ENCODE data around the gene MAGIX. TPM values are rescaled to one million over a fixed set of nuclear protein-coding genes. Genes with fewer than 3 reads are reported as not detected.
A peak's percentile ranks its signal among the peaks of the same experiment; 100 is the strongest.

MAGIX gene
- total RNA-seq, 6 donors from 2014 or later, result 7.3 to 16.3 (median 12.9) TPM

DNA sequence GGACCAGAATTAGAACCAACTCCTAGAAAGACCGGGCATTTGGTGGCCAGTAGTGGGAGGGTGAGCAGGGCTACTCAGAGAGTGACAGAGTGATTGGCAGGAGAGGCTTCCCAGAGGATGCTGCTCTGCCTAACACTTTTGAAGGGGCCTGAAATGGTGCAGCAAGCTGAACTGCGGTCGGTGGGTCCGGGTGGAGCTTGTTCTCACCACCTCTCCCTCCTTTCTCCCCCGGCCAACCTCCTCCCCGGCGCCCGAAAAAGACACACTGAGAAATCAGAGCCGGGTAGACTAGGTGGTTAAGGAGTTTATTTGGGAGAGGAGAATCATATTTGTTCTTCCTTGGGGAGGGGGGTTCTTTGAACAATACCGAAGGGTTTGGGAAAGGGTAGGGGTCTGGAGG, 25.0 kb downstream of the MAGIX start:
- peaks cover 0 to 11% (median 0%) of the 10 kb centered on the region in 4 donors for H3K36me3 ChIP-seq
- peak overlapping the region in 3 of 4 donors; percentile 79 to 85 (median 84) for H3K27ac ChIP-seq

DNA sequence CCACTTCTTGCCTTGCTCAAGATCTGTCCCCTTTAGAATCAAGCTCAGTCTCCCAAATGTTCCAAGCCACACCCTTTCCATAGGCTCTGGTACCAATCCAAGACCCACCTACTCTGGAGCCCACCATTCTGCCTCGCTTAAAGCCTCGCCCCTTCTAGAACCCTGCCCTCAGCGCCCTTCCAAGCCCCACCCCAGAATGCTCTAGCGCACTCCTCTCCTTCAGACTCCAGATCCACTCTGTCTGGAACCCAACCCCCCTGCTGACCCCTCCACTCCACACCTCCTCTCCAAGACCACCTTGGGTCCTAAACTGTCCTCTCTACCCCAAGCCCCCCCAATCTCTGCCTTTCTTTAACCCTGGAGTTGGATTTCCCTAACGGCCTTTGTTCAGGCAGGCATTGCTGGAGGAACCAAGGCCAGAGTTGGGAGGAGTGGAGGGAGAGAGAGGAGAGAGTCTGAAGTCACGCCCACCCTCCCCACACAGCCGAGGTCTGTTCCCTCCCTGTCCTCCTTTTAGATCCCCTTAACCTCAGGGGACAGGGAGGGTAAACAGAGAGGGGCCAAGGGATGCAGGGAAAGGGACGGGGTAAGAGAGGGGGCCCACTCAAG, 26.0 kb downstream of the MAGIX start:
- H3K4me1 ChIP-seq, result peaks cover 9 to 18% (median 14%) of the 10 kb centered on the region in 4 donors
- TF ChIP-seq, protein P1, sequence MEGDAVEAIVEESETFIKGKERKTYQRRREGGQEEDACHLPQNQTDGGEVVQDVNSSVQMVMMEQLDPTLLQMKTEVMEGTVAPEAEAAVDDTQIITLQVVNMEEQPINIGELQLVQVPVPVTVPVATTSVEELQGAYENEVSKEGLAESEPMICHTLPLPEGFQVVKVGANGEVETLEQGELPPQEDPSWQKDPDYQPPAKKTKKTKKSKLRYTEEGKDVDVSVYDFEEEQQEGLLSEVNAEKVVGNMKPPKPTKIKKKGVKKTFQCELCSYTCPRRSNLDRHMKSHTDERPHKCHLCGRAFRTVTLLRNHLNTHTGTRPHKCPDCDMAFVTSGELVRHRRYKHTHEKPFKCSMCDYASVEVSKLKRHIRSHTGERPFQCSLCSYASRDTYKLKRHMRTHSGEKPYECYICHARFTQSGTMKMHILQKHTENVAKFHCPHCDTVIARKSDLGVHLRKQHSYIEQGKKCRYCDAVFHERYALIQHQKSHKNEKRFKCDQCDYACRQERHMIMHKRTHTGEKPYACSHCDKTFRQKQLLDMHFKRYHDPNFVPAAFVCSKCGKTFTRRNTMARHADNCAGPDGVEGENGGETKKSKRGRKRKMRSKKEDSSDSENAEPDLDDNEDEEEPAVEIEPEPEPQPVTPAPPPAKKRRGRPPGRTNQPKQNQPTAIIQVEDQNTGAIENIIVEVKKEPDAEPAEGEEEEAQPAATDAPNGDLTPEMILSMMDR (IDR thresholded peaks at IDR 0.05), result no peak
- no peak for TF ChIP-seq POLR2A (IDR thresholded peaks at IDR 0.05)
- no peak for TF ChIP-seq EP300 (IDR thresholded peaks at IDR 0.05)
- TF ChIP-seq POLR2AphosphoS5 (IDR thresholded peaks at IDR 0.05), result no peak
- H3K36me3 ChIP-seq, result peaks cover 0 to 3% (median 0%) of the 10 kb centered on the region in 4 donors
- H3K9me3 ChIP-seq, result no peaks in the 10 kb centered on the region
- no peak for ATAC-seq (ENCODE audit: low FRiP score in 2 of 2)
- no peaks in the 10 kb centered on the region for H3K27me3 ChIP-seq
- DNase-seq, result no peak
- H3K4me3 ChIP-seq, result no peak overlapping the region
- peak overlapping the region in 1 of 4 donors; percentile 84 for H3K27ac ChIP-seq
- 62 to 75% methylated on average over 8 of the region's 8 CpGs for WGBS, 2 donors

More for the DNA sequence above, 25.0 kb downstream of the MAGIX start:
- TF ChIP-seq POLR2A (IDR thresholded peaks at IDR 0.05) (no peak), POLR2AphosphoS5 (IDR thresholded peaks at IDR 0.05) (no peak), EP300 (IDR thresholded peaks at IDR 0.05) (no peak)
- TF ChIP-seq, protein P1 (IDR thresholded peaks at IDR 0.05), result no peak
- WGBS, 2 donors, result 82 to 88% methylated on average over 4 to 9 of the region's 10 CpGs
- no peak for DNase-seq
- peaks cover 9 to 18% (median 14%) of the 10 kb centered on the region in 4 donors for H3K4me1 ChIP-seq
- no peak overlapping the region for H3K4me3 ChIP-seq
- H3K27me3 ChIP-seq, result no peaks in the 10 kb centered on the region
- H3K9me3 ChIP-seq, result no peaks in the 10 kb centered on the region
- ATAC-seq (ENCODE audit: low FRiP score in 2 of 2), result no peak

DNA sequence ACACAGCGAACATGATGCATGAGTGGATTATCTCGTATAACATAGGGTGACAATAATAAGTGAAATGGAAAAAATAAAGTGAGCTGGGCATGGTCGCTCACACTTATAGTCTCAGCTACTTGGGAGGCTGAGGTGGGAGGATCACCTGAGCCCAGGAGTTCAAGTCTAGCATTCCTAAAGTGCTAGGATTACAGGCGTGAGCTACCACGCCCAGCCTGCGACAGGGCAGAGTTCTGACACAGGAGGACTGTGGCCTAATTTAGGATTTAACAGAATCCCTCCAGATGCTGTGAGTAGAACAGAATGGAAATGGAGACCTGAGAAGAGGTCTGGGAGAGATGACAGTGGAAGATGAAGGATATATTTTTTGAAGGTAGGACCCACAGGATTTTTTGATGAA, 27.0 kb downstream of the MAGIX start:
- ATAC-seq (ENCODE audit: low FRiP score in 2 of 2) (no peak), DNase-seq (no peak)
- H3K4me3 ChIP-seq, result peak overlapping the region in 2 of 4 donors; percentile 48 to 52
- H3K4me1 ChIP-seq, result peaks cover 7 to 18% (median 12%) of the 10 kb centered on the region in 4 donors
- no peak for TF ChIP-seq POLR2A (IDR thresholded peaks at IDR 0.05)
- TF ChIP-seq POLR2AphosphoS5 (IDR thresholded peaks at IDR 0.05), result no peak
- TF ChIP-seq, protein P1 (IDR thresholded peaks at IDR 0.05), result no peak
- TF ChIP-seq EP300 (IDR thresholded peaks at IDR 0.05), result no peak
- peak overlapping the region; percentile 80 to 89 (median 86) for H3K27ac ChIP-seq
- 70 to 73% methylated on average over 6 of the region's 6 CpGs for WGBS, 2 donors
- H3K36me3 ChIP-seq, result no peaks in the 10 kb centered on the region
- no peaks in the 10 kb centered on the region for H3K9me3 ChIP-seq
- no peaks in the 10 kb centered on the region for H3K27me3 ChIP-seq

DNA sequence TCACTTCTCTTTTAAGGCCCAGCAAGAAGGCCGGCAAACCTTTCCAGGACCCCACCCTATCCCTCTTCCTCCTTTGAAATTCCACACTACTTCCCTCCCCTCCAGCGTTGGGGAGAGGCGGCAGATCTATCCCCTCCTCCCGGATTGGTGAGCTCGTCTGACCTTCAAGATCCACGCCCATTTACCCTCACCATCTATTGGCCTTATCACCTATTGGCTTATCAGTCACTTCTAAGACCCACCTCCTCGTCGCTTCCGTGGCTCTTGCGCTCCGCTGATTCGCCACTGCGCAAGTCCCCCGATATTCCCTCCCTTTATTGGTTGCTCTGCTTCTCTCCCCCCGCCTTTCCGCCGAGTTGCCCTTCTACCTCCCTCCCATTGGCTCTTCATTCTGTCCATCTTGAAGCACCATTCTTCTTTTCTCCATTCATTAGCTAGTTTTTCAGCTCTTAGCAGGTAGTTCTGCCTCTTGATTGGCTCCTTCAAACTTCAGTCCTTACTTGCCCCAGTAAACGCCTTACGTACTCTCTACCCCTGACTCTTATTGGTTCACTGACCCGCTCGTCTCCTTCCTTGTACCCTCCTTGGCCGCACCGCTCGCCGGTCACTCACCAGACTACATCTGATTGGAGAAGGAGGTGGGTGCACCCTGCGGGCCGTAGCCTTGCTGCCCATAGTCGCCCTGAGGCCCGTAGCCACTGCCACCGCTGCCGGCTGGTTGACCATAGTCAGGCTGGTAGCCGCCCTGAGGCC, 28.4 kb downstream of the MAGIX start:
- Histone ChIP-seq H3K27ac (peak overlapping the region; percentile 82 to 90 (median 86)), H3K9me3 (no peaks in the 10 kb centered on the region), H3K4me1 (peaks cover 6 to 8% (median 7%) of the 10 kb centered on the region in 4 donors), H3K4me3 (peak overlapping the region; percentile 51 to 74 (median 60)), H3K27me3 (no peaks in the 10 kb centered on the region), H3K36me3 (no peaks in the 10 kb centered on the region)
- ATAC-seq (ENCODE audit: low FRiP score in 2 of 2) (peak; percentile 94), DNase-seq (peak in 1 of 2 donors; percentile 95)
- 0 to 27% methylated on average over 24 of the region's 32 CpGs for WGBS, 2 donors
- TF ChIP-seq EP300 (IDR thresholded peaks at IDR 0.05), result no peak
- TF ChIP-seq, protein P1 (IDR thresholded peaks at IDR 0.05), result peak in 2 of 6 experiments; percentile 13 to 28
- peak in 3 of 4 donors; percentile 72 to 87 (median 85) for TF ChIP-seq POLR2A (IDR thresholded peaks at IDR 0.05)
- TF ChIP-seq POLR2AphosphoS5 (IDR thresholded peaks at IDR 0.05), result peak; percentile 17 to 86

Data from upper lobe of left lung (tissue), 6 donors.